ENCODE data around the gene LRPAP1.
A peak's percentile ranks its signal among the peaks of the same experiment; 100 is the strongest.

LRPAP1 gene

DNA sequence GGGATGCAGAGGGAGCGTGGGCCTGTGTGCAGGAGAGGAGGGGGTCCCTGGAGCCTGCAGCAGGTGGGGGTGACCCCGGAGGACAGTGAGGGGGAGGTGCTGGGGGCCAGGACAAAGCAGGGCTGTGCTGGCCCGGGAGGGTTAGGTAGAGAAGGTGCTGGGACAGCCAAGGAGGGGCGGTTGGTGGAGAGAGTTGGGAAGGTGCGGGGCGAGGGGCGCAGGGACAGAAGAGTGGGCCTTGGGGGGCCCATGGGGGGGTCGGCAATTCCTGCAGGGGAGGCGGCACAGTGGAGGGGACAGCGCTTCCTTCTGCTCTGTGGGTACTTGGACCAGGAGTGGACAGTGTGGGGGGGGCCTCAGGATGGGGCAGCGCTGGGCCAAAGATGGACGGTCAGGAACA is 32.5 kb downstream of the LRPAP1 start:
- Mint-ChIP-seq H3K4me1 (peaks cover 8% of the 10 kb centered on the region), H3K27me3 (no peaks in the 10 kb centered on the region), H3K36me3 (peaks cover 10% of the 10 kb centered on the region), H3K4me3 (no peak overlapping the region), H3K9me3 (no peaks in the 10 kb centered on the region), H3K27ac (no peak overlapping the region)
- no peak for ATAC-seq (ENCODE audit: low read depth)
- DNase-seq (ENCODE audit: low spot score in 2 of 2), result no peak

DNA sequence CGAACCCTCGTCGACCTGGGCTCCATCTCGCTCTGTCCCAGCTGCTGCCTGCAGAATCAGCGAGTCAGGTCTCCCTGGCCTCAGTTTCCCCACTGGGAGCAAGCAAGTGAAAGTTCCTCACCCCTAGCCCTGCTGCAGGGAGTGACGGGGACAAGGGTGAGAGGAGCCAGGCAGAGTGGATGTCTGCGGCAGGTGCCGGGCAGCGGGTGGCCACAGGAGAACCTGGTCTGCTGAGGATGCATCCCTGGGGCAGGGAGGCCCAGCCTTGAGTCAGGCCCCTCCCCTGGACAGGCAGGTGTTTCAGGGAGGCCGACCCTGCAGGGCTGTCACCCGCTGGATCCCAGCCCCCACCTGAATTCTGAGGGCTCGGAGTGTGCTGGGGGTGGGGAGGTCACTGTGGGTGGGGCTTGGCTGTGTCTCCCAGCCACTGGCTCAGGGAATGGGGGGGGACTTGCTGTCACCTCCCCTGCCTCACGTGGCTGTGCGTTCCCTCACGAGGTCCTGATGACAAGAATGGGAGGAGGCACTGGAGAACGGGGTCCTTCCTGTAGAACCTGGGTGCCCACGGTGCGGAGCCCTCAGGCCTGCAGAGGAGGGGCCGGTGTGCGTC is 33.2 kb downstream of the LRPAP1 start:
- Mint-ChIP-seq H3K27ac (no peak overlapping the region), H3K36me3 (peaks cover 11% of the 10 kb centered on the region), H3K4me1 (peaks cover 10% of the 10 kb centered on the region), H3K27me3 (no peaks in the 10 kb centered on the region), H3K9me3 (no peaks in the 10 kb centered on the region), H3K4me3 (no peak overlapping the region)
- DNase-seq (ENCODE audit: low spot score in 2 of 2) (no peak), ATAC-seq (ENCODE audit: low read depth) (no peak)

DNA sequence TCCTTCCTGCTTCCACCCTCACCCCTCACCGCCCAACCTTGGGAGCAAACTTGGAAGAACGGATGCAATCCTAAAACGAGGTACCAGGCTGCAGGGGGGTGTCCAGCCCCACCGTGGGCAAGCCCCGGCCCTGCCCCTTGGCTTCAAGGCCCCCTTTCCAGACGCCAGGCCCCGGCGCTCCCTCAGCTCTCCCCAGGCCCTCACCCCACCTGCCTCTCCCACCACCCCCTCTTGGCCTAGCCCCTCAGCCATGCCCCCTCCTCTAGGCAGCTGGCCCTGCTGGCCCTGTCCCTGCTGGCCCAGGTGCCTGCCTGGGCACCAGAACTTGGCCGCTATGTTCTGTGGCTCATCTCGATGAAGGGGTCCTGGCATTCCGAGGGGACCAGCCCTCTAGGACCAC is 33.8 kb downstream of the LRPAP1 start:
- ATAC-seq (ENCODE audit: low read depth) (no peak), DNase-seq (ENCODE audit: low spot score in 2 of 2) (no peak)
- H3K36me3 Mint-ChIP-seq, result peaks cover 8% of the 10 kb centered on the region
- H3K4me1 Mint-ChIP-seq, result peaks cover 9% of the 10 kb centered on the region
- H3K27ac Mint-ChIP-seq, result no peak overlapping the region
- no peak overlapping the region for H3K4me3 Mint-ChIP-seq
- no peaks in the 10 kb centered on the region for H3K9me3 Mint-ChIP-seq
- H3K27me3 Mint-ChIP-seq, result no peaks in the 10 kb centered on the region

DNA sequence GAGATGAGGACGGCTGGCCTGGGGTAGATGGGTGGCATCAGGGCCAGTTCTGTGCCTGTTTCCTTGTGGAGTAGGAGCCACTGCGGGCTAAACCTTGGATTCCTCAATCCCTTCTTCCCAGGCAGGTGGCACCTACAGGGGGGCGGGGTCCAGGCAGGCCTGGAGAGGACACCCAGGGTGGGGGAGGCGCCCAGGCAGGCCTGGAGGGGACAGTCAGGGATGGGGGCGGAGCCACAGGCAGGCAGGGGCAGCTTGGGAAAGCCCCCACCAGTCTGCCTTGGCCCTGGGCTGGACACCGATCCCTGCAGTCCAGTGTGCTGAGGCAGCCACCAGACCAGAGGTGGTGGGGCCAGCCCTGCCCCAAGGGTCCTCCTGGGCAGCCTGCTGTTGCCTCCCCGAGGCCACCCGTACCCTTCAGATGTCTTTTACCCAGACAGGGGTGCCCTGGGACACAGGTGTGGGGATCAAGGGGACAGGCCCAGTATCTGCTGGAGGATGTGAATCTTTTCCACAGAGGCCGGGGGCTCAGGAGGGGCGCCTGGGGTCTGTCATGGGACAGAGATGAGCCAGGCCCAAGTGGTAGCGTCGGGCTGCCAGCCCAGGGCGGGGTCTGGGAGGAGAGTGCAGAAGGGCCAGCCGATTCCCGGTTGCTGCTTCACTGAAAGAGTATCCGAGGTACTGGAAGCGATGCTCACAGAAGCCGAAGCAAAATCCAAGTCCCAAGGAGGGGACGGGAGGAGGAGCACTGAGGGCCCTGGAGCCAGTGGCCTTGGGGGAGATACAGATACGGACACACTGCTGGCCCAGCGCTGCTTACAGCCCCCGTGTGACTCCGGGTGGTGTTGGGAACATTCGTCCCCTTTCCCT is 34.5 kb downstream of the LRPAP1 start:
- Mint-ChIP-seq H3K36me3 (peaks cover 3% of the 10 kb centered on the region), H3K27ac (no peak overlapping the region), H3K4me3 (no peak overlapping the region), H3K27me3 (no peaks in the 10 kb centered on the region), H3K9me3 (no peaks in the 10 kb centered on the region), H3K4me1 (peaks cover 7% of the 10 kb centered on the region)
- ATAC-seq (ENCODE audit: low read depth), result no peak
- no peak for DNase-seq (ENCODE audit: low spot score in 2 of 2)

DNA sequence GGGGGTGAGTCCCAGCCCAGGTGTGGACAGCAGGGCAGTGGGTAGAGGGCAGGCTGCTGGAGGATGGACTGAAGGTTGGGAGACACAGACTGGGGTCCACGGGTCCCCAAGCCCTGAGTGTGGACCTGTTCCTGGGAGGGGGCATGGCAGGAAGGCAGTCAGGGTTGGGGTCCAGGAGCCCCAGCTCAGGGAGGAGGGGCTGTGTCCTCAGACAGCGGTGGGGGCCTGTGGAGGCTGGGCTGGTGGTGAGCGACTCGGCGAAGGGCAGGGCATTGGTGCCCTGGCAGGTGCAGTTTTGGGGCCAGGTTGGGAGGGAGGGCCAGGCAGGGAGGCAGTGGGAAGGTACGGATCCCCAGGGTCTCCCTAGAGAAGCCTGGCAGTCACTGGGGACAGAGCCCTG is 35.1 kb downstream of the LRPAP1 start:
- Mint-ChIP-seq H3K36me3 (peaks cover 6% of the 10 kb centered on the region), H3K4me3 (no peak overlapping the region)

DNA sequence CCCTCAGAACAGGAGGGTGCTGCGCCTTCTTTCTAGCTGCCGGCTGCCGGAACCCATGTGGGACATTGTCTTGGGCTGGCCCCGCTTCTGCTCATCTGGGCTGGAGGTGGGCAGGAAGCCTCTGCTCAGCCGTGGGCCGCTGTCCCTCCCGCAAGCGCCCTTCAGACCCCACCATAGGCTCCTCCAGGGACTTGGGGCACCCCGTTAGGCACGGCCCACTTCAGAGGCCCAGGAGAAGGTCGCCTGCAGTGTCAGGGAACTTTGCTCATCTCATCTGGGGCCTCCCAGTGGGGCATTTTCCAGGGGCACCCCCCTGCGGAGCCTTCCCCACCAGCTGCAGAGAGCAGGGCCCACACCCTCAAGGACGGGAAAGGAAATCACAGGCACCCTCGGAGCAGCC is 36.2 kb downstream of the LRPAP1 start:
- Mint-ChIP-seq H3K36me3 (peaks cover 14% of the 10 kb centered on the region), H3K4me3 (no peak overlapping the region), H3K27ac (no peak overlapping the region), H3K27me3 (no peaks in the 10 kb centered on the region), H3K4me1 (peaks cover 17% of the 10 kb centered on the region), H3K9me3 (no peaks in the 10 kb centered on the region)
- DNase-seq (ENCODE audit: low spot score in 2 of 2) (no peak), ATAC-seq (ENCODE audit: low read depth) (no peak)

More for the DNA sequence above, 35.1 kb downstream of the LRPAP1 start:
- Mint-ChIP-seq H3K4me1 (peaks cover 10% of the 10 kb centered on the region), H3K27me3 (no peaks in the 10 kb centered on the region), H3K9me3 (no peaks in the 10 kb centered on the region), H3K27ac (peak overlapping the region; percentile 80)
- DNase-seq (ENCODE audit: low spot score in 2 of 2) (no peak), ATAC-seq (ENCODE audit: low read depth) (no peak)

DNA sequence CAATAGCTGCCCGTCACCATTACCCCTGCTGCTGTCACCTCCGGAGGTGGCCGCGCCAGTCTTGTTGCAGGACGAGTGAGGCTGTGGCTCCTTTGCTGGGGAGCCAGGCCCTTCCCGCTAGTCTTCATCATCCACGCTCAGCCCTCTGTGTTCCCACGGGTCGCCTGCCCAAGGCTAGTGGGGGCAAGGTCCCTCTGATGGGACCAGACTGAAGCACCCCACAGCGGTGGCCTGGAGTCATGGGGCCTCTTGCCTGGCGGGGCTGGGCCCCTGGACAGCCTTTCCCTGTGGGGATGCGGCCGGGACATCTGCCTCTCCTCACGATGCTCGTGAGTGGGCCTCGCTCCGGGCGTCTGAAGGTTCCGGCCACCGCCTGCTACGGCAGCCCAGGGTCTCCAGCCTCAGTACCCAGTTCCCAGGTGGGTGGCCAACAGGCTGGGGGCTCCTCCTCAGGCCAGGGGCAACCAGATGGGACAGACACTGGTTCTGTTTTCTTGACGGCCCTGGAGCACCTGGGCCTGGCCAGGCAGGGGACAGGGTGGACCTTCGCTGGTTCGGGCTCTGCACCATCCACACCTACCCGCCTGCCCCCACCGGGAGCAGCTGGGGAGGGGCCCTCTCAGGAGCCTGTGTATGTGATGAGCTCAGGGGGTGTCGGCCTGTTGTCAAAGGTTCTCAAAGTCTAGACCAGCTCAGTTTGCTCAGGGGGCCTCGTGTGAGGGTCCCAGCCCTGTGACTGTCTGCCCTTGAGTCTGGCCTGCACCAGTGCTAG is 36.8 kb downstream of the LRPAP1 start:
- DNase-seq (ENCODE audit: low spot score in 2 of 2) (no peak), ATAC-seq (ENCODE audit: low read depth) (no peak)
- Mint-ChIP-seq H3K27me3 (no peaks in the 10 kb centered on the region), H3K4me3 (no peak overlapping the region), H3K9me3 (no peaks in the 10 kb centered on the region), H3K27ac (no peak overlapping the region), H3K4me1 (peaks cover 20% of the 10 kb centered on the region), H3K36me3 (peaks cover 20% of the 10 kb centered on the region)

DNA sequence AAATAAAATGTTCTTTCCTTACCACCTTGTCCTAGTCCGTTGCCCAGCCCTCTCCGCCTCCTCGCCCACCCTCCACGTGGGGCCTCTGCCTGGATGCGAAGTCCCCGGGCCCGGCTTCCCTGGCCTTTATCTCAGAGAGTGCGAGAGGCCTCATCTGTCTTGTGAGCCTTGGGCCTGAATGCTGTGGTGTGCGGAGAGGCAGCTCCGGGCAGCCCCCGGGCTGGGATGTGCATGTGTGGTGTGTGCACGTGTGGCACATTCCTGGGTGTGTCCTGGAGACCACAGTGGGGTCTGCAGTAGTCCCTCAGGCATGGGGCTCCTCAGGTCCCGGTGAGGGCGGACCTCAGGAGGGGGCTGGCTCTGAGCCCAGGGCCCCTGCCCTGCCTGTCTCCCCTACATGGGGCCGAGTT is 37.8 kb downstream of the LRPAP1 start:
- no peak for ATAC-seq (ENCODE audit: low read depth)
- no peaks in the 10 kb centered on the region for H3K27me3 Mint-ChIP-seq
- no peaks in the 10 kb centered on the region for H3K9me3 Mint-ChIP-seq
- no peak overlapping the region for H3K4me3 Mint-ChIP-seq
- H3K4me1 Mint-ChIP-seq, result peaks cover 25% of the 10 kb centered on the region
- no peak for DNase-seq (ENCODE audit: low spot score in 2 of 2)
- H3K27ac Mint-ChIP-seq, result no peak overlapping the region
- peaks cover 27% of the 10 kb centered on the region for H3K36me3 Mint-ChIP-seq

DNA sequence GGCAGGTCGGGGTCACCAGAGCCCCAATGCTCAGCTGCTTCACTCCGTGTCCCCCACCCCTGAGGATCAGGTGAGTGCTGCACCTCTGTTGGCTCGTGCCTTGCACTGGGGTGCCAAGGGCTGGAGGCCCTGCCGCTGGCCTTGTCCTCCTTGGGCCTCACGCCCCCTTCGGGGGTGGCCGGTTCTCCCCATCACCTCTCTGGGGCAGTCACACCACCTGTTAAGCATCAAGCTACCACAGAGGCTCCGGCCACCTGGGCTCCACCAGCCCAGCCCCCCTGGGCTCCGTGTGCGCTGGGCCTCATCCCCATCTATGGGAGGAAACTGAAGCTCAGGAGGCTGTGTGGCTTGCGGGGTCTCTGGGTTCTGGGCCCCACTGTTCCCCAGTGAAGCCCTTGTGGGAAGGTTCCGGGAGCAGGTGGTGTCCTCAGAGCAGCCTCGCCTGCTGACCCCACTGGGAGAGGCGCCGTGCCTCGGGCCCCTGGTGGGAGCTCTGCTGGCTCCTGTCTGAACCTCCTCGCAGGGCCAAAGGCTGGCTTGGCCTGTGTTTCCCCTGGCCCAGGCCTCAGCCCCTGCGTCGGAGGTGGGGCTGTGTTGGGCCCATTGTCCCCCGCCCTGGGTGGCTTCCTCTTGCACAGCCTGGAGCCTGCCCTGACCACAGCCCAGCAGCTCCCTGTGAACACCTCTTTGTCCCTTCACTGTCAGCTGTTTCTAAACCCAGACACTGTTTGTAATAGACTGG is 38.3 kb downstream of the LRPAP1 start:
- Mint-ChIP-seq H3K9me3 (no peaks in the 10 kb centered on the region), H3K4me3 (no peak overlapping the region), H3K27me3 (no peaks in the 10 kb centered on the region), H3K36me3 (peaks cover 29% of the 10 kb centered on the region), H3K27ac (no peak overlapping the region), H3K4me1 (peaks cover 31% of the 10 kb centered on the region)
- ATAC-seq (ENCODE audit: low read depth) (no peak), DNase-seq (ENCODE audit: low spot score in 2 of 2) (no peak)

DNA sequence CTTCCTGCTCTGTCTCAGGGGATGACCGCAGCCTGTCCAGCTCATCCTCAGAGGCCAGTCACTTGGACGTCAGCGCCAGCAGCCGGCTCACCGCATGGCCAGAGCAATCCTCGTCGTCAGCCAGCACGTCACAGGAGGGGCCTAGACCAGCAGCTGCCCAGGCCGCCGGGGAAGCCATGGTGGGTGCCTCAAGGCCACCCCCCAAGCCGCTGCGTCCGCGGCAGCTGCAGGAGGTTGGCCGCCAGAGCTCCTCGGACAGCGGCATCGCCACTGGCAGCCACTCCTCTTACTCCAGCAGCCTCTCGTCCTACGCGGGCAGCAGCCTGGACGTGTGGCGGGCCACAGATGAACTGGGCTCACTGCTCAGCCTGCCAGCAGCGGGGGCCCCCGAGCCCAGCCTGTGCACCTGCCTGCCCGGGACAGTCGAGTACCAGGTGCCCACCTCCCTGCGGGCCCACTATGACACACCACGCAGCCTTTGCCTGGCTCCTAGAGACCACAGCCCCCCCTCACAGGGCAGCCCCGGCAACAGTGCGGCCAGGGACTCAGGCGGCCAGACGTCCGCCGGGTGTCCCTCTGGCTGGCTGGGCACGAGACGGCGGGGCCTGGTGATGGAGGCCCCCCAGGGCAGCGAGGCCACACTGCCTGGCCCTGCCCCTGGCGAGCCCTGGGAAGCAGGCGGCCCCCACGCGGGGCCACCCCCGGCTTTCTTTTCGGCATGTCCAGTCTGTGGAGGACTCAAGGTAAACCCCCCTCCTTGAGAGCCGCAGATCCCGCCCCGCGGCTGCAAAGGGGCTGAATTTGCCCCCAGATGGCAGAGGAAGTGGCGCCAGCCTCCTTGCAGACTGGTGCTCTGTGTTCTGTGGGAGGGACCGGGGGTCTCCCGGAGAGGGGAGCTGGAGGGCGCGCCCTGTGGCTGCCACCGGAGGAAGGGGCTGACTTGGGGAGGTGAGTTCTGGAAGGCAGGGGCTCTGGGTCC is 39.2 kb downstream of the LRPAP1 start:
- no peak for ATAC-seq (ENCODE audit: low read depth)

DNA sequence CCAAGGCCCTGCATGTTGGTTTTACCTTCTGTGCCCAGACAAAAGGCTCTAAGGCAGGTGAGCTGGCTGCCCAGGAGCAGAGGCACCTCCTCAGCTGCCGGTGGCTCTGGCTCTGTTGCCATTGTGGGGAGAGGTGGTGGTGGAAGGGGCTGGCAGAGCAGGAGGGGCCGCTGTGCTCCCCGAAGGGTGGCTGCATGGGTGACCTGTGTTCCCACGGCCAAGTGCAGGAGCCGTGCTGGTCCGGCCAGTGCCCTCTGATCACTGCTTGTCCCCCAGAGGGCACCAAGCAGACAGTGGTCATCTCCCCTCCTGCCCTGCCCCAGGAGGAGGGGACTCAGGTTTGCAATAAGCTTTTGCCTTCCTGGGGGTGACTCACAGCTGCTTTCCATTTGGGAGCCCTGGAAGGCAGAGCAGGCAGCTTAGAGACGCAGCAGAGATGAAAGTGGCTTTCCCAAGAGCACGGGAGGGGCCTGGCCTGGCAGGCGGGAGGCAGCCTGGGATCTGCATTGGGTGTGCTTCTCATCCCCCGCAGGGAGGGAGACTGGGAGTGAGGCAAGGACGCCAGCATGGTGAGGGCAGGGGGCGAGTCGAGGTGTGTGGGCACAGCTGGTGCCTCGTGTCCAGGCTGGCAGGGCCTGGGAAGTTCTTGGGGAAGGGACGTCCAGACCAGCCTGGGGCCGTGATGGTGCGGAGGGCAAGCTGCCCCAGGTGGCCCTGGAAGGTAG is 40.4 kb downstream of the LRPAP1 start:
- DNase-seq (ENCODE audit: low spot score in 2 of 2) (no peak), ATAC-seq (ENCODE audit: low read depth) (no peak)
- Mint-ChIP-seq H3K36me3 (peaks cover 29% of the 10 kb centered on the region), H3K27me3 (no peaks in the 10 kb centered on the region), H3K9me3 (no peaks in the 10 kb centered on the region), H3K4me1 (peaks cover 37% of the 10 kb centered on the region), H3K4me3 (no peak overlapping the region), H3K27ac (no peak overlapping the region)

More for the DNA sequence above, 39.2 kb downstream of the LRPAP1 start:
- Mint-ChIP-seq H3K27ac (no peak overlapping the region), H3K27me3 (no peaks in the 10 kb centered on the region), H3K36me3 (peaks cover 29% of the 10 kb centered on the region), H3K4me1 (peaks cover 38% of the 10 kb centered on the region), H3K9me3 (no peaks in the 10 kb centered on the region), H3K4me3 (no peak overlapping the region)
- DNase-seq (ENCODE audit: low spot score in 2 of 2), result no peak

DNA sequence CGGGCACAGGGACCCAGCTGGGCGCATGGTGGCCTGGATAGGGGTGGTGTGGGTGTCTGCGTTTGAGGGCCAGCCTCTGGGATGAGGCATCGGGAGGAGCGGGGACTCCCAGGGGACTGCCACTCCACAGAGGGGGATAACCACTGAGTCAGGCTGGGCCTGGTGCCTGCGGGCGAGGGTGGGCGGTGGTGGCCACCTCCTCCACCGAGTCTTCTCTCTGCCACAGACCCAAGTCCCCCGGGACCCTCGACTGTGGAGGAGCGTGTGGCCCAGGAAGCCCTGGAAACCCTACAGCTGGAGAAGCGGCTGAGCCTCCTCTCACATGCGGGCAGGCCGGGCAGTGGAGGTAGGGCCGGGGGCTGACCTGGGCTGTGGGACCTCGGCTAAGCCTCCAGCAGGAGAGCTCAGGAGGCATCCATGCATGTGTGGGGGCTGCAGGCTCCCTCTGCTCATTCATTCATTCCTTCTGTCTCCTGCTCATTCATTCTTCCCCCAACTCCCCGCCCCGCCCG is 42.7 kb downstream of the LRPAP1 start:
- H3K9me3 Mint-ChIP-seq, result no peaks in the 10 kb centered on the region
- H3K36me3 Mint-ChIP-seq, result peaks cover 29% of the 10 kb centered on the region
- ATAC-seq (ENCODE audit: low read depth) (no peak), DNase-seq (ENCODE audit: low spot score in 2 of 2) (no peak)
- peak overlapping the region; percentile 15 for H3K27ac Mint-ChIP-seq
- H3K4me3 Mint-ChIP-seq, result peak overlapping the region; percentile 48
- peaks cover 47% of the 10 kb centered on the region for H3K4me1 Mint-ChIP-seq
- H3K27me3 Mint-ChIP-seq, result no peaks in the 10 kb centered on the region

All from memory B cell (primary cell).